SK-N-SH treated with all-trans-retinoic acid at 6 μM for 48 hours (cell line): ENCODE measurements around the gene CRX.

Source experiments
- ARNTL ChIP-seq: fragments of 450-650 bp; formaldehyde crosslinking; IDR thresholded peaks from 2 replicates; pipeline ENCODE4 v1.5.0; 2020; ENCODE audit warnings: low read depth, mild to moderate bottlenecking, moderate library complexity, borderline replicate concordance
- CSDC2 ChIP-seq: fragments of 250-450 bp; sonication (Bioruptor Pico); IDR thresholded peaks from 2 replicates; pipeline ENCODE4 v1.5.0; 2020; ENCODE audit warnings: mild to moderate bottlenecking, moderate library complexity
- PPARA ChIP-seq: fragments of 250-450 bp; sonication (Bioruptor Pico); IDR thresholded peaks from 2 replicates; pipeline ENCODE4 v1.5.0; 2020; ENCODE audit warnings: mild to moderate bottlenecking, borderline replicate concordance
- ZC3H10 ChIP-seq: fragments of 250-450 bp; sonication (Bioruptor Pico); IDR thresholded peaks from 2 replicates; pipeline ENCODE4 v1.5.1; 2021; ENCODE audit warnings: mild to moderate bottlenecking, moderate library complexity
- ZNF70 ChIP-seq: fragments of 450-650 bp; formaldehyde crosslinking; IDR thresholded peaks from 2 replicates; pipeline ENCODE4 v1.5.0; 2020; ENCODE audit warnings: mild to moderate bottlenecking, moderate library complexity
- TF ChIP-seq, protein P1 (sequence below): fragments of 250-450 bp; sonication (Bioruptor Pico); IDR thresholded peaks from 2 replicates; pipeline ENCODE4 v1.8.0; 2020; ENCODE audit warnings: mild to moderate bottlenecking, moderate library complexity, borderline replicate concordance
- TF ChIP-seq, protein P2 (sequence below): fragments of 250-450 bp; sonication (Bioruptor Pico); IDR thresholded peaks from 2 replicates; pipeline ENCODE4 v1.8.0; 2021; ENCODE audit warnings: low read depth, mild to moderate bottlenecking, moderate library complexity, borderline replicate concordance

DNA sequence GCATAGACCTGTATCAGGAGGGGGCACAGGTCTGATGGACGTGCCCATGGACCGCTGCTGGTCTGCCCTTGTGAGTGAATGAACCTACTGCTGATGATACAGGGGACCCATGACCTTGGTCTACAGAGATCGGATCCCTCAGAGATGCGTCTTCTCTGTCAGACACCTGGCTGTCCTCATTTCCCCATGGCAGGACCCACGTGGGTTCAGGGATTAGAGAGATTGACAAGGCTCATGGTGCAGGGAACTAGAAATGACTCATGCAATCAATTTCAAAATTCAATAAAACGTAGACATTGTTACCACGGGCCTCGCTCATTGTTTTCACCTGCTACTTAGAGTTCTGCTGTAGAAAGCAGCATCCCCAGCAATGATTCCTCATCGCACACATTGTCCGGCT, 16.4 kb upstream of the CRX start:
- TF ChIP-seq, protein P1, sequence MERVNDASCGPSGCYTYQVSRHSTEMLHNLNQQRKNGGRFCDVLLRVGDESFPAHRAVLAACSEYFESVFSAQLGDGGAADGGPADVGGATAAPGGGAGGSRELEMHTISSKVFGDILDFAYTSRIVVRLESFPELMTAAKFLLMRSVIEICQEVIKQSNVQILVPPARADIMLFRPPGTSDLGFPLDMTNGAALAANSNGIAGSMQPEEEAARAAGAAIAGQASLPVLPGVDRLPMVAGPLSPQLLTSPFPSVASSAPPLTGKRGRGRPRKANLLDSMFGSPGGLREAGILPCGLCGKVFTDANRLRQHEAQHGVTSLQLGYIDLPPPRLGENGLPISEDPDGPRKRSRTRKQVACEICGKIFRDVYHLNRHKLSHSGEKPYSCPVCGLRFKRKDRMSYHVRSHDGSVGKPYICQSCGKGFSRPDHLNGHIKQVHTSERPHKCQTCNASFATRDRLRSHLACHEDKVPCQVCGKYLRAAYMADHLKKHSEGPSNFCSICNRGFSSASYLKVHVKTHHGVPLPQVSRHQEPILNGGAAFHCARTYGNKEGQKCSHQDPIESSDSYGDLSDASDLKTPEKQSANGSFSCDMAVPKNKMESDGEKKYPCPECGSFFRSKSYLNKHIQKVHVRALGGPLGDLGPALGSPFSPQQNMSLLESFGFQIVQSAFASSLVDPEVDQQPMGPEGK (CRISPR knock-in tag) = no peak
- no peak for TF ChIP-seq ZC3H10 (CRISPR knock-in tag)
- TF ChIP-seq ZNF70 (CRISPR knock-in tag) = no peak
- TF ChIP-seq PPARA (CRISPR knock-in tag) = no peak
- TF ChIP-seq CSDC2 = no peak
- no peak for TF ChIP-seq ARNTL (CRISPR knock-in tag)
- TF ChIP-seq, protein P2, sequence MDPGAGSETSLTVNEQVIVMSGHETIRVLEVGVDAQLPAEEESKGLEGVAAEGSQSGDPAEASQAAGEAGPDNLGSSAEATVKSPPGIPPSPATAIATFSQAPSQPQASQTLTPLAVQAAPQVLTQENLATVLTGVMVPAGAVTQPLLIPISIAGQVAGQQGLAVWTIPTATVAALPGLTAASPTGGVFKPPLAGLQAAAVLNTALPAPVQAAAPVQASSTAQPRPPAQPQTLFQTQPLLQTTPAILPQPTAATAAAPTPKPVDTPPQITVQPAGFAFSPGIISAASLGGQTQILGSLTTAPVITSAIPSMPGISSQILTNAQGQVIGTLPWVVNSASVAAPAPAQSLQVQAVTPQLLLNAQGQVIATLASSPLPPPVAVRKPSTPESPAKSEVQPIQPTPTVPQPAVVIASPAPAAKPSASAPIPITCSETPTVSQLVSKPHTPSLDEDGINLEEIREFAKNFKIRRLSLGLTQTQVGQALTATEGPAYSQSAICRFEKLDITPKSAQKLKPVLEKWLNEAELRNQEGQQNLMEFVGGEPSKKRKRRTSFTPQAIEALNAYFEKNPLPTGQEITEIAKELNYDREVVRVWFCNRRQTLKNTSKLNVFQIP (CRISPR knock-in tag) = no peak
